GM21447 (cell line): ENCODE results near the gene EZH1.
A peak's percentile ranks its signal among the peaks of the same experiment; 100 is the strongest.
"Not testable (repeated sequence)": the region's sequence is repeated elsewhere in the genome, so short reads cannot be mapped to it uniquely, and the experiment has no call there.

Experiments used
- ATAC-seq: cut with Tn5 transposase; IDR thresholded peaks from one replicate; pipeline ENCODE4 v1.9.1; 2021; ENCODE audit not compliant: unreplicated experiment

Gene EZH1

DNA sequence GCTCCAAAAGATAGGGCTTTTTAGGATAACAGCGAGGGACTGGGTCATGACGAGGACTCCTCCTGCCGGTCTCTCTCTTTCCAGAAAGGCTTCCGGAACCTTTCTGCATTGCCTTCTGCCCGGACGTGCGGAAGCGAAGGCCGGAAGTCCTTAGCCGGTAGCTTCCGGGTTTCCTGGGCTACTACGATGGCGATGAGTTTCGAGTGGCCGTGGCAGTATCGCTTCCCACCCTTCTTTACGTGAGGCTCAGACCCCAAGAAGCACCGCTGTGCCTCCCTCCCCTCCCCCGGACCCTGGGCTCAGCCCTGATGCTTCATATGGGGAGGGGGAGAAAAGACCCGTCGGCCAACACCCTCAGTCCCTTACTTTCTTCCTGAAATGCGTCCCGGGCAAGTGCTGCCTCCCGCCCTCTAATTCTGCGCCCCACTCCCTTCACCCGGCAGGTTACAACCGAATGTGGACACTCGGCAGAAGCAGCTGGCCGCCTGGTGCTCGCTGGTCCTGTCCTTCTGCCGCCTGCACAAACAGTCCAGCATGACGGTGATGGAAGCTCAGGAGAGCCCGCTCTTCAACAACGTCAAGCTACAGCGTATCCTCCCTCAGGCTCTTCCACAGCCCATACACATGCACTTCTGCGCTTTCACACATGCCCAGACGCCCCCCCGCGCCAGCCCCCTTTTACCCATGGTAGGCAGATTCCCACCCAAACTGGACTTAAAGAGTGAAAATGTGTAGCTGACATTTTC lies 28.6 kb upstream of the EZH1 start, which contains the start of gene VPS25:
Gene VPS25 (plus strand): TSS at position 160 of the 746 bp plus-strand sequence. CDS start 27 bp downstream, at position 187.
- ATAC-seq, result peak; percentile 70

DNA sequence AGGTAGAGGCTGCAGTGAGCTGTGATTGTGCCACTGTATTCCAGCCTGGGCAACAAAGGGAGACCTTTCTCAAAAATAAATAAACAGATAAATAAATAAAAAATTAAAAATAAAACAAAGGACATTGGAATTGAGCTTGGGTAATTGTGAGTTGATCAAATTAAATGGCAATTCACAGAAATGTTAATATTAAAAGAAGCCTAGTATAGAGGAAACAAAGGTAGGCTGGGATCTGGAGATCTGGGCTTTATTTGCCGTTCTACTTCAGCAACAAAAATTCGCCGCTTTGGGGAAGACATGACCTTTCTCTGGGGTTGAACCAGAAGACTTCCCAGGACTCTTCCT lies 28.1 kb upstream of the EZH1 start:
- ATAC-seq, result no peak

DNA sequence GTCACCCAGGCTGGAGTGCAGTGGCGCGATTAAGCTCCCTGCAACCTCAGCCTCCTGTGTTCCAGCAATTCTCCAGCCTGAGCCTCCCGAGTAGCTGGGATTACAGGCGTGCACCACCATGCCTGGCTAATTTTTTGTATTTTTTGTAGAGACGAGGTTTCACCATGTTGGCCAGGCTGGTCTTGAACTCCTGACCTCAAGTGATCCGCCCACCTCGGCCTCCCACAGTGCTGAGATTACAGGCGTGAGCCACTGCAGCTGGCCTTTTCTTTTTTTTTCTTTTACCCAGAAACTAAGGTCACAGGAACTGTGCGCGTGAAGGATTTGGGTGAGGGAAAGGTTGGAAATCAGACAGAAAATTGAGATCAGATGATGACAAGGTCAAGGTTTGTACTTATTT lies 25.1 kb upstream of the EZH1 start:
- ATAC-seq, result not testable (repeated sequence)

DNA sequence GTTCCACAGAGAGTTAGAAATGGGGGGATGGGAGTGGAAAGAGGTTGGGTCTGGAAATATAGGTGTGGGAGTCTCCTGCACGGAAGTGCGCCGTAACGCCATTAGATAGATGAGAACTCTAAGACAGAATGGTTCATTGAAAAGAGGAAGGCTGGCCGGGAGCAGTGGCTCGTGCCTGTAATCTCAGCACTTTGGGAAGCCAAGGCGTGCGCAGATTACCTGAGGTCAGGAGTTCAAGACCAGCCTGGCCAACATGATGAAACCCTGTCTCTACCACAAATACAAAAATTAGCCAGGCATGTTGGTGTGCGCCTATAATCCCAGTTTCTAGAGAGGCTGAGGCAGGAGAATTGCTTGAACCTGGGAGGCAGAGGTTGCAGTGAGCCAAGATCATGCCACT lies 23.2 kb upstream of the EZH1 start:
- ATAC-seq, result not testable (repeated sequence)

DNA sequence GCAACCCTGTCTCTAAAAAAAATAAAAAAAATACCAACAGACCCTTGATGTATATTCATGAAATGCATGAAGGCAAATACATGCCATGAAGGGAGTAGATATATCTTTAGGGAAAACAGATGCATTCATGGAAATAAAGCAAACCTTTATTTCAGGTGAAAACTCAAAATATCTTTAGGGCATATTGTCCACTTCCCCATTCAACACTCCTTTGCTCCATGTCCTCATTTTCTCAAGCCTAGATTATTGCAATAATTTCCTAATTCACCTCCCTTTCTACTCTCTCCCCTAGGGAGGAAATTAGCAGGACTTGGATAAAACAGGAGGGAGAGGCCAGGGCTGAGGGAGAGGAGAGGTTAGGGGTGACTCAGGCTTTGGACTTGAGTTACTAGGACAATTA lies 22.7 kb upstream of the EZH1 start:
- no peak for ATAC-seq

DNA sequence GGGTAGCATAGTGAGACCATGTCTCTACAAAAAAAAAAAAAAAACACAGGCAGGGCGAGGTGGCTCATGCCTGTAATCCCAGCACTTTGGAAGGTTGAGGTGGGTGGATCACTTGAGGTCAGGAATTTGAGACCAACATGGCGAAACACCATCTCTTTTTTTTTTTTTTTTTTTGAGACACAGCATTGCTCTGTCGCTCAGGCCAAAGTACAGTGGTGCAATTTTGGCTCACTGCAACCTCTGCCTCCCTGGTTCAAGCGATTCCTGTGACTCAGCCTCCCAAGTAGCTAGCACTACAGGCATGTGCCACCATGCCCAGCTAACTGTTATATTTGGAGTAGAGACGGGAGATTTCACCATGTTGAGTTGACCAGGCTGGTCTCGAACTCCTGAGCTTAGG lies 21.3 kb upstream of the EZH1 start:
- ATAC-seq, result no peak

DNA sequence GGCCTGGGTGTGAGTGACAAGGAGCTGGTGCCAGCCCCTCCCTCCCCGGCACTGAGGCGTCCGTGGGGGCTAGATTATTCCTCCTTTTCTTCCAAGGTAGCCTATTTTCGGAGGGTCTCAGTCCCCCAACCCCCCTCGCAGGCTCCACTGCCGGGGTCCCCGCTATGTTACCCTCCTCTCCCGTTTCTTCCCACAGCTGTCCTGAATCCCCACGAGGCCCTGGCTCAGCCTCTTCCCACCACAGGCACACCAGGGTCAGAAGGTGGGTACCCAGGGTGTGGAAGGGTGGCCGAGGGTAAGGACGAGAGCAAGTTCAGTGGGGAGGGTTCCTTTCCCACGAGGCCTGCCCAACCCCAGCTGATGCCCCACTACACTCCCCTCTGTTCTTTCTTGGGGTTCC lies 16.8 kb upstream of the EZH1 start:
- ATAC-seq, result no peak

DNA sequence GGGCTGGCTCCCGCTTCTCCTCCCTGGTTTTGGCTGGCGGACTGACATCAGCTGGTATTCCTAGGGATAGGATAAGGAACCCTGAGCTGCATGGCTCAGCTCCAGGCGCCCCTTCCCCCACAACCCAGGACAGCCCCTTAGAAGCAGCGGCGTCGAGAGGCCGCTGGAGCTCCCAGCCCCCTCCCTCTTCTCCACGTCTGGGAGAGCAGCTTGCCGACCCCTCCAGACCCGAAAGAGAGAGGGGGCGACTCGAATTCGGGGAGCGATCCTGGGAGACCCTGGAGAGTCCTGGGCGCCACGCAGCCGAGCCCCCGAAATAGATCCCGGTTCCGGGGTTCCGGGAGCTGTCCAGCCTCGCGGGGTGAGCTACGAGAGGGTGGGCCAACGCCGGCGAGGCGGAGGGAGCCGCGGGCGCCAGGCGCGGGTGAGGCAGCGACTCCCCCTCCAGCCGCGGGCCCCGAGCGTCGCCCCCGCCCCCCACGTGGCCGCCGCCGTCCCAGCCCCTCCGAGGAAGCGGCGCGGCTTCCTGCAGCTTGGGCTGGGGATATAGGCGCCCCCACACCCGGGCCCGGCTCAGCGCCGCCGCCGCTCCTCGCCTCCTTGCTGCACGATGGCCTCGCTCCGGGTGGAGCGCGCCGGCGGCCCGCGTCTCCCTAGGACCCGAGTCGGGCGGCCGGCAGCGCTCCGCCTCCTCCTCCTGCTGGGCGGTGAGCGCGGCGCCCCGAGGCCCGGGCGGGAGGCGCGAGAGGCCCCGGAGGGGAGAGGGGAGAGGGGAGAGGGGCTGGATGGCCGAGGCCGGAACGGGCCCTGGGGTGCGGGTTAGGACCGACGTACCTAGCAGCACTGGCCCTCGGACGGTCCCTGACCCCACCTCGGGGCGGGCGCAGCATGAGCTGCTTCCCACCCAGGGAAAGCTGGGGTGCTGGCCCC lies 16.1 kb upstream of the EZH1 start, which contains the start of gene RAMP2:
Gene RAMP2 (plus strand): TSS at position 576 of the 930 bp plus-strand sequence. CDS start 35 bp downstream, at position 611.
- ATAC-seq, result no peak

DNA sequence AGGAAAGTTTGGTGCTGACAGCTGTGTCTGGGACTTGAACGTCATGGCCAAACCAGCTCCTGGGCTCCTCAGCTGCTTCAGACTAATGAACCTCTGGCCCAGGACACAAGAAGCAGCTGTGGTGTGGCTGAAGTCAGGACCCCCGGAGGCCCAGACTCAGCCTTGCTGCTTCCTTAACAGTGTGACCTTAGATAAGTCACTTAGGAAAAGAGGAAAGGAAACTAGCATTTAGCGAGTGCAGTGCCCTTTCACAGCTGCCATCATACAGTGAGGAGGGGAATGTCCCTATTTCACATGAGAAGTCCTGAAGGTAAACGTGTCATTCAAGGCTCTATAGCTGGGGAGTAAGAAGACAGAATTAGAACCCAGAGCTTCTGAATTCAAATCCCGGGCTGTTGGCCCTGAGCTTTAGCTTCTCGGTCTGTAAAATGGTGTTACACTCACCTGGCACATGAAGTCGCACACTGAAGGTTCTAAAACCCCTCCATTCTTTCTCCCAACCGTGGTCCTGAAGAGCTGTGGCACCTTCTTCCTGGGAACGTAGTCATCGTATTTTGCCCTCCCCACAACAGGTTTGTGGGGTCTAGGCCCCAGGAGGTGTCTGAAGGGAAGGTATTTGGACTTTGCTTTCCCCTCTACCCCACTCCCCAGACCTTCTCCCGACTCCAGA lies 15.3 kb upstream of the EZH1 start:
- peak; percentile 61 for ATAC-seq

DNA sequence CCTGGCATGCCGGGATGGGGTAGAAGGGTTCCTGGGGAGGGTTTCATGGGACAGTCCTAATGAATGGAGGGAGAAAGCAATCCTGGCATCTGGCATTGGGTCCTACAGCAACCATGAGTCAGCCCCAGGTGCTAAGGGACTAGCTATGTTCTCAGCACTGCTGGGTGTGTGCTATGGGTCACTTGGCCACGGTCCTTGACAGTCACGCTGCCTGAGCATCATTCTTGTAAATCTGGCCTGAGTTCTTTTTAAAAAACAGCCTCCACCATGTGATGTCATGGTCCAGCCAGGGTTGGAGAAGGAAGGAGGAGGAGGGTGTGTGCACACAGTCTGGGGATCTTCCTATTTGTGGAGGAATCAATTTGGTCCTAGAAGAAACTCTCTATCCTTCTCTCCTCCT lies 9.9 kb upstream of the EZH1 start:
- no peak for ATAC-seq

DNA sequence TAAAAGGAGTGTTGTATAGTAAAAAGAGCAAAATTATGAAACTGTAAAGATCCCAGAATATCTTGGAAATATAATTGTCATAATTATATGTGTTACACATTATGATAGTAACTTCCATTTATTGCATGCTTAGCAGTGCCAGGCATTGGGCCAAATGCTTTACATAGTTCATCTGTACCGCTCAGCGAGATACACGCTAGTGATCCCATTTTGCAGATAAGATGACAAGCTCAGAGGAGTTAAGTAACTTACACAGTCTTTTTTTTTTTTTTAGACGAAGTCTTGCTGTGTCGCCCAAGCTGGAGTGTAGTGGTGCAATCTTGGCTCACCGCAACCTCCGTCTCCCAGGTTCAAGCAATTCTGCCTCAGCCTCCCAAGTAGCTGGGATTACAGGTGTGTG lies 6.8 kb upstream of the EZH1 start:
- no peak for ATAC-seq

DNA sequence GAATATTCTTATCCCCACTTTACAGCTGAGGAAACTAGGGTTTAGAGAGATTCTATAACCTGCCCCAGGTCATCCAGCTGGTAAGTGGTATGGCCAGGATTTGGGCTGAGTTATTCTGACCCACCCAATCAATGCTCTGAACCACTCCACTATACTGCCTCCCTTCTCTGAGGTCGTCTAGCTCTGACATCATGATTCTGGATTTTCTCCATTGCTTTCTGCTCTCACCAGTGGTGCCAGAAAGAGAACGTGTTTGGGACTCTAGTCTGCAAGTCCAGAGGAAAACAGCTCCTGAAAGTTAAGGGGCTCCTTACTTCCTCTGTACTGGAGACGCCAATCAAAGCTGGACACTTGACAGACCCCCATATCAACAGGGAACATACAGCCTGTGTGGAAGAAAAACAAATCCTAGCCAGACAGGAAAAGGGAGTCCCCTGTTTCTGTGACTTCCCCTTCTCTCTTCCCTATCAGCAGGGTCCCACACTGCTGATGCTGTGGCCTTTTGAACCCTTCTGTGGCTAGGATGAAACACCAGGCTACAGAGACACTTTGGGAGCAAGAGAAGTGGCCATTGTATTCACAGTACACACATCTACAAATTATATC lies 6.0 kb upstream of the EZH1 start:
- ATAC-seq, result no peak

DNA sequence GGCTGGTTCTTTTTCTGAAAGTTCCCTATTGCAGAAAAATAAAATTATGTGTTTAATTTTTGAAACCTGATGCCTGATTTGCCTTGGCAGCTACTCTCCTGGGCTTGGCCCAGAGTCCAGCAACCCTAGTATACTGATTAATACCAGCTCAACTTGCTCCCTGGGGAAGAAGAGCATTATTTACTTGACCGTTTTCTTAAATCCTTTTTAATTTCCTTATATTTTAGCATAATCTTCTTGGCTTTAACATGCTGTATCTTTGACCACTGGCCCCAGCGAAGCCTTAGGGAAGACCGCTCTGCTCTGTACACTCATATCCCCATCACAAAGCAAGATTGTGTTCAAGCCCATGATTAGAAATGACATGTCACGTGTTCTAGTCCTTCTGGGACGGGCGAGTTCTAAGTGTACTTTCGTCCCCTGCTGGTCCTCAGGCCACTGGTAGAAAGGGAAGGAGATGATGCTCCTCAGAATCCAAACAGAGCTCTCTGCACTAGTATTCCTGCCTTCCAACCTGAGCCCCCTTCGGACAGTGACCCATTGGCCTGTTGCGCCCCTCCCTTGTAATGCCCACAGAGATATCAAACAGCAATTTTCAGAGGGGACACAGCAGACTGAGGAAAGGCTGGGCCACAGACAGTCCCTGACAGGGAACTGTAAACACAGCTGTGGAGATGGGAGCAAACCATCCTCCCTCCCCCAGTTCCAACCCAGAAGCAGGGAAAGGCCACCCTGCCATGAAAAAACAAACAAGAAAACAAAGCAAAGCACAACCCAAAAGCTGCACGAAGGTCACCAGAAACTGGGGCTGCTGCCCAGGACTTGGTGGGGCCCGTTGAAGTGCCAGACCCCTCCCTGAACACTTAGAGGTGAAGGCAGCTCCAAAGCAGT lies 4.3 kb upstream of the EZH1 start:
- ATAC-seq, result no peak

DNA sequence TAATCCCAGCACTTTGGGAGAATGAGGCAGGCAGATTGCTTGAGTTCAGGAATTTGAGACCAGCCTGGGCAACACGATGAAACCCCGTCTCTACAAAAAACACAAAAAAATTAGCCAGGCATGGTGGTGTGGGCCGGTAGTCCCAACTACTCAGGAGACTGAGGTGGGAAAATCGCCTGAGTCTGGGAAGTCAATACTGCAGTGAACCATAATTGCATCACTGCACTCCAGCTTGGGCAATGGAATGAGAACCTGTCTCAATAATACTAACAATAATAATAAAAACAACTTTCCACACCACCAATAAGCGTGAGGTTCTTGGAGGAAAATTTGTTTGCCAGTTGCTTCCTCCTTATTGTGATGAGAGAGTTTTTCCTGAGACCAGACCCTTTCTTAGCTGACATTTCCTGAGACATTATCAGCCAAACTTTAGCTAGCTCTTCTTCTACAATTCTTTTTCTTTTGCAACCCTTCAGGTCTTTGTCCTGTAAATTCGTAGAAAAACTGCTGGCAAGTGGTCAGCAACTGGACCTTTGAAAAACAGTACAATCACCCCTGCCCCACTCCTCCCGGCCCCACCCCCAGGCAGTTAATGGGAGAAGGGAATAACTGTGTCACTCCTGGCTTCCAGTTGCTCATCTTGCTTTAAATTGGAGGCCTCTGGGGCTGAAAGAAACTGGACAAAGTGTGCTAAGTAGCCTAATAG lies 3.5 kb upstream of the EZH1 start:
- no peak for ATAC-seq

DNA sequence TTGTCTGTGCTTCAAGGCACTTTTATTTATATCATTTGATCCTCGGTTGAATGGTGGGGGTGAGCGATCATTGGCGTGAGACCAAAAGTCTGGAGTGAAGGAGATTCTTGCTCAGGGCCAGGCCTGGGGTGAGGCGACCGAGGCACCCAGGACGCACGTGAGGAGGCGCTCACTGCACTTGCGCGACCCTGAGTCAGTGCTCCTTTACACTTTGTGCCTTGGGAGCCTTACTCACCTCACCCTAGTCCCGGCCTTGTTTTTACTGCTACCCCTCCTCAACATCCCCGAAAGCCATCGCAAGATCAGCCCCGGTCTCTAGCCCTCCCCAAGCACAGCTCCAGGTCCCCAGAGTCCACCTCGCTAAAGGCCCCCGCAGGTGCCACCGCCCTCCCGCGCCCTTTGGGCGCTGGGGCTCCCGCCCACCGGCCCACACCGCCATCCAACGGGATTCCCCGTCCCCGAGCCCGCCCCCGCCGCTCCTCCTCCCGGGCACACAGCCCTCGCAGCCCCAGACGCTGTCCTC lies 496 bp downstream of the EZH1 start:
- peak; percentile 49 for ATAC-seq

DNA sequence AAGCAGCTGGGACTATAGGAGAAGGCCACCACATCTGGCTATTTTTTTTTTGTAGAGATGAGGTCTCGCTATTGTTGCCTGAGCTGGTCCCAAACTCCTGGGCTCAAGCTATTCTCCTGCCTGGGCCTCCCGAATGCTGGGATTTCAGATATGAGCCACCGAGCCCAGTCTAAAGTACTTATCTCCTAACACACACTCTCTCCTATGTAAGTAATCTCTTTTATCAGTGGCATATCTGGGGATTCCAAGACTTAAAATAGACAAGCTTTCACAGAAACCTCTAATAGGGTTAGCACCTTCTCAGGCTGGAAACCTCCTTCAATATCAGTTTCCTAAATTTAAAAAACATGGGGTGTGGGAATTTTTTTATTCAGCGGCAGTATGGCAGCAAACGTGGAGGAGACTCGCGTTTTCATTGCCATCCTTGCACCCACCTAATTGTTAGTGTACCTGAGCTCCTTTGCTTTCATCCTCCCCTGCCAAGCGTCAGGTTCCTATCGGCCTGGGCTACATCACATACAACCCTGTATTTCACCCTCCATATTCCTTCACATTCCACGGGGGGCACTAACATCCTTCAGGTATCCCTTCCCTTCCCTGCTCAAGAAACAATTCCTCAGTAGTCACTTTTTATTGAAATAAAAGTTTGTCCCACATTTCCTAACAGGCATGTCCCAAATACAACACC lies 1.1 kb downstream of the EZH1 start:
- no peak for ATAC-seq

DNA sequence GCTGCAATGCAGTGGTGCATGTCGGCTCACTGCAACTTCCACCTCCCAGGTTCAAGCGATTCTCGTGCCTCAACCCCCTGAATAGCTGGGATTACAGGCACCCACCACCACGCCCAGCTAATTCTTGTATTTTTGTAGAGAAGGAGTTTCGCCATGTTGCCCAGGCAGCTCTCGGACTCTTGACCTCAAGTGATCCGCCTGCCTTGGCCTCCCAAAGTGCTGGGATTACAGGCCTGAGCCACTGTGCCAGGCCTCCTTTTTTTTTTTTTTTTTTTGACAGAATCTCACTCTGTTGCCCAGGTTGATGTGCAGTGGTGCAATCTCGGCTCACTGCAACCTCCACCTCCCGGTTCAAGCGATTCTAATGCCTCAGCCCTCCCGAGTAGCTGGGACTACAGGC lies 1.9 kb downstream of the EZH1 start:
- ATAC-seq, result not testable (repeated sequence)

DNA sequence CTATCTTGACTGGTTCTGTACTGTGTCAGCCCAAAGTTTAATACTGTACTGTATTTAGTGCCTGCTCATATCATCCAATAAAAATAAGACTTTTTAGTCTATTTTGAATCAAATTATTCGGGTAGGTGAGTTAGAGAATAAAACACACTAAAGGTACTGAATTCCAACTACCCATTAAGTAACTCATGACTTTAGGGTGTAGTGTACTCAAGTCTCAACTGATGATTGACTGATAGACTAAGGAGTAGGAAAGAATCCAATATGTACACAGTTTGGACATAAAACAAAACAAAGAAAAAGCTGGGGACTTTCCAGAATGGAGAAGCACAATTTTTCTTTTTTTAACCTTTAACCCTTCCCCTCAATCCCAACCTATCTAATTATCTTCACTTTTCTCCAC lies 4.1 kb downstream of the EZH1 start:
- ATAC-seq, result no peak

DNA sequence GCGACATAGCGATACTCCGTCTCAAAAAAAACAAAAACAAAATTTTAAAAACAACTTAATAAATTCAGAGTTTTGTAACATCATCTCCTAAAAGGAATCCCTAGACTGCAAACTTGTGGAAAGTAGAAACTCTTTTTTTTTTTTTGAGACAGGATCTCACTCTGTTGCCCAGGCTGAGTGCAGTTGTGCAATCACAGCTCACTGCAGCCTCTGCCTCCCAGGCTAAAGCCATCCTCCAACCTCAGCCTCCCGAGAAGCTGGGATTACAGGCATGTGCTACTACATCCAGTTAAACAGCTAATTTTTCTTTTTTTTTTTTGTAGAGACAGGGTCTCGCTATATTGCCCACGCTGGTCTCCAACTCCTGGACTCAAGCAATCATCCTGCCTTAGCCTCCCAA lies 19.7 kb downstream of the EZH1 start:
- ATAC-seq, result no peak
